ENCODE data around the gene PEX12. TPM values are rescaled to one million over a fixed set of nuclear protein-coding genes. Genes with fewer than 3 reads are reported as not detected.
"Not testable (repeated sequence)": the region's sequence is repeated elsewhere in the genome, so short reads cannot be mapped to it uniquely, and the experiment has no call there.

Gene PEX12
- total RNA-seq, 2 experiments from 2014 or later: 5.1 to 5.6 TPM

- peak overlapping the region; percentile 83 for H3K27ac Mint-ChIP-seq
- no peaks in the 10 kb centered on the region for H3K27me3 Mint-ChIP-seq
- ChIA-PET CTCF (no interaction called here), POLR2A (interaction anchor here (0.6 to 1.4 kb wide), 2 partner anchors 10 kb away, joined by 3 read pairs; no protein-coding TSS in a partner anchor)
- ATAC-seq (peak; percentile 42), DNase-seq (peak; percentile 17)
- peak overlapping the region; percentile 67 for H3K4me3 Mint-ChIP-seq
- intact Hi-C loops (cut with micrococcal nuclease): loop anchor here (5.0 to 10.0 kb wide), 4 partner anchors 43 to 185 kb away; partner anchors contain the start of genes SLFN11 and SLFN13
- TF ChIP-seq CTCF (IDR thresholded peaks at IDR 0.05): no peak
- peaks cover 70% of the 10 kb centered on the region for H3K36me3 Mint-ChIP-seq (ENCODE audit: low read depth)
- peaks cover 18% of the 10 kb centered on the region for H3K9me3 Mint-ChIP-seq
- H3K4me1 Mint-ChIP-seq (ENCODE audit: low read depth): peaks cover 69% of the 10 kb centered on the region
Observed at GRCh38 chr17:35529866-35530265, 48.5 kb downstream of the PEX12 start.

- H3K27me3 Mint-ChIP-seq; intact Hi-C loops (cut with micrococcal nuclease); CTCF ChIA-PET; H3K4me3 Mint-ChIP-seq; DNase-seq; ATAC-seq: not testable (repeated sequence)
- Mint-ChIP-seq H3K4me1 (ENCODE audit: low read depth) (peaks cover 72% of the 10 kb centered on the region), H3K27ac (peak overlapping the region; percentile 81), H3K36me3 (ENCODE audit: low read depth) (peaks cover 69% of the 10 kb centered on the region), H3K9me3 (peaks cover 18% of the 10 kb centered on the region)
- POLR2A ChIA-PET: interaction anchor here (0.6 to 1.4 kb wide), 2 partner anchors 10 to 11 kb away, joined by 3 read pairs; no protein-coding TSS in a partner anchor
Observed at GRCh38 chr17:35529326-35529725, 49.0 kb downstream of the PEX12 start.

Other genes starting within 250 kb of the PEX12 start
- gene SLFN11, start 204.9 kb downstream of the PEX12 start, total RNA-seq: 100 to 1,000 TPM in 1 of 2 experiments, 10 to 100 TPM in 1; 95.8 to 106 TPM
- gene SLFN12, start 146.1 kb downstream of the PEX12 start, total RNA-seq: 1 to 10 TPM; 5.1 to 6.3 TPM
- gene SLFN13, start 129.8 kb downstream of the PEX12 start, total RNA-seq: 10 to 100 TPM; 39.9 to 41.8 TPM
- 10 to 100 TPM; 41.7 to 42.5 TPM for gene SLFN12L, start 40.9 kb downstream of the PEX12 start, total RNA-seq
- gene SLFN14, start 17.8 kb downstream of the PEX12 start, total RNA-seq: under 1 TPM in 1 of 2 experiments, not detected in 1; 0.11 TPM
- 100 to 1,000 TPM; 157 to 161 TPM for gene AP2B1, start 8.8 kb upstream of the PEX12 start, total RNA-seq
- gene RASL10B, start 153.1 kb upstream of the PEX12 start, total RNA-seq: 1 to 10 TPM; 1.9 to 2.3 TPM
- gene GAS2L2, start 174.7 kb upstream of the PEX12 start, total RNA-seq: under 1 TPM; 0.27 to 0.34 TPM
- gene C17orf50, start 182.3 kb upstream of the PEX12 start, total RNA-seq: not detected
- gene MMP28, start 217.1 kb upstream of the PEX12 start, total RNA-seq: under 1 TPM in 1 of 2 experiments, not detected in 1; 0.41 TPM
- gene TAF15, start 230.9 kb upstream of the PEX12 start, total RNA-seq: 100 to 1,000 TPM; 309 to 319 TPM